K562 (cell line): ENCODE results near the gene TRIP11. TPM values are rescaled to one million over a fixed set of nuclear protein-coding genes. Genes with fewer than 3 reads are reported as not detected.

Source experiments
- ATAC-seq: fragments of 200-7000 bp; cut with Tn5 transposase; 3 replicates; pipeline ENCODE4 v1.9.1; 2020; ENCODE audit warnings: moderate library complexity
- BruUV-seq: library from RNA; stranded (reverse); fragments of 400-500 nt; replicated peaks from 2 replicates; lab custom pipeline; 2021; lab: Mats Ljungman, UMichigan
- CTCF ChIA-PET: fragments of 300-600 bp; formaldehyde crosslinking; extraction: SDS; loops from one replicate; lab custom pipeline; 2021; ENCODE audit warnings: low intra/inter-chr PET ratio; lab: Yijun Ruan, JAX
- POLR2A ChIA-PET: fragments of 300-600, 350-650 bp; sonication (Branson Sonifier 250); formaldehyde crosslinking; extraction: SDS; loops from one replicate; lab custom pipeline; 2021; ENCODE audit warnings: antibody characterized with exemption, inconsistent platforms; lab: Yijun Ruan, JAX
- DNase-seq, 4 experiments: peaks; one replicate each; pipeline versions ENCODE4 v3.0.0 to v3.0.0-alpha.2; 2011 to 2018; ENCODE audit warnings: low spot score in 3 of 4, mixed read lengths in 3 of 4; ENCODE audit errors: extremely low read depth in 1 of 4
- FAIRE-seq: peaks from 2 replicates; lab custom pipeline; 2011; peaks lifted over from hg19 to GRCh38; lab: Jason Lieb, UNC
- H2AFZ ChIP-seq: 2 replicates; pipeline ENCODE4 v1.6.0; 2011; ENCODE audit warnings: low read depth, low read length, control low read depth, inconsistent platforms
- H3K27ac ChIP-seq: fragments of 200-600 bp; 3 replicates; pipeline ENCODE4 v1.8.0; 2011; ENCODE audit warnings: low read depth, mild to moderate bottlenecking, control low read depth, inconsistent platforms, low read length, moderate library complexity, mixed read lengths; ENCODE audit errors: extremely low read depth
- H3K27me3 ChIP-seq, 2 experiments: fragments of 300-600 bp in 1 of 2; 2 replicates in 1 of 2; 3 replicates in 1 of 2; pipeline versions ENCODE4 v1.6.0 to v1.8.0; 2011; ENCODE audit warnings: inconsistent platforms in 2 of 2, low read length in 2 of 2, mild to moderate bottlenecking in 1 of 2, mixed read lengths in 1 of 2, moderate library complexity in 1 of 2; ENCODE audit not compliant: control insufficient read depth in 2 of 2, insufficient read depth in 2 of 2
- H3K36me3 ChIP-seq: fragments of 300-600 bp; 3 replicates; pipeline ENCODE4 v1.8.0; 2011; ENCODE audit warnings: mild to moderate bottlenecking, low read length, inconsistent platforms; ENCODE audit not compliant: control insufficient read depth, insufficient read depth
- H3K4me1 ChIP-seq, 2 experiments: fragments of 200-600 bp in 1 of 2; replicated peaks in 1 of 2; 2 replicates in 1 of 2; 3 replicates in 1 of 2; pipeline versions ENCODE4 v1.5.1 to v1.8.0; 2011; ENCODE audit warnings: inconsistent platforms in 2 of 2, low read length in 2 of 2, mild to moderate bottlenecking in 1 of 2, mixed read lengths in 1 of 2, moderate library complexity in 1 of 2; ENCODE audit not compliant: control insufficient read depth in 2 of 2, insufficient read depth in 2 of 2
- H3K4me2 ChIP-seq: 2 replicates; pipeline ENCODE4 v1.6.1; 2011; ENCODE audit warnings: low read length, control low read depth, inconsistent platforms, mixed read lengths; ENCODE audit not compliant: insufficient read depth
- H3K4me3 ChIP-seq: fragments of 200-600 bp; sonication (generic), shearing (Covaris generic); 2 replicates; pipeline ENCODE4 v1.5.1; 2016; ENCODE audit warnings: control low read depth, inconsistent platforms
- H3K79me2 ChIP-seq: fragments of 200-600 bp; 3 replicates; pipeline ENCODE4 v1.8.0; 2011; ENCODE audit warnings: low read length, inconsistent platforms; ENCODE audit not compliant: control insufficient read depth, insufficient read depth
- H3K9ac ChIP-seq, 2 experiments: 2 replicates each; pipeline versions ENCODE4 v1.6.0 to v1.6.1; 2011; ENCODE audit warnings: low read depth in 2 of 2, low read length in 2 of 2, control low read depth in 1 of 2, inconsistent platforms in 1 of 2, mild to moderate bottlenecking in 1 of 2, mixed read lengths in 1 of 2; ENCODE audit not compliant: insufficient read depth in 1 of 2
- H3K9me1 ChIP-seq: one replicate; pipeline ENCODE4 v1.6.0; 2011; ENCODE audit warnings: inconsistent platforms, mild to moderate bottlenecking, low read length, moderate library complexity; ENCODE audit not compliant: control insufficient read depth, insufficient read depth
- H3K9me3 ChIP-seq: replicated peaks from 2 replicates; pipeline ENCODE4 v1.5.1; 2011; ENCODE audit warnings: low read depth, low read length, inconsistent platforms; ENCODE audit not compliant: control insufficient read depth, insufficient read depth
- H4K20me1 ChIP-seq: replicated peaks from 2 replicates; pipeline ENCODE4 v1.6.1; 2011; ENCODE audit warnings: low read length, inconsistent platforms, mixed read lengths; ENCODE audit not compliant: control insufficient read depth, insufficient read depth
- FOXJ3 ChIP-seq: sonication (generic); formaldehyde crosslinking; IDR thresholded peaks from 2 replicates; pipeline ENCODE4 v1.4.0; 2020; ENCODE audit warnings: mild to moderate bottlenecking, missing genetic modification reagents
- FOXP1 ChIP-seq: sonication (generic); formaldehyde crosslinking; IDR thresholded peaks from 2 replicates; pipeline ENCODE4 v1.8.0; 2022; ENCODE audit warnings: mild to moderate bottlenecking, missing genetic modification reagents
- GATA2 ChIP-seq: sonication (generic); formaldehyde crosslinking; IDR thresholded peaks from 2 replicates; pipeline ENCODE4 v1.4.0; 2020; ENCODE audit warnings: mild to moderate bottlenecking, missing genetic modification reagents
- KDM1A ChIP-seq, 2 experiments: fragments of 450-650 bp; IDR thresholded peaks; 2 replicates each; pipeline ENCODE4 v1.6.1; 2016; ENCODE audit warnings: mild to moderate bottlenecking in 2 of 2
- KLF10 ChIP-seq: fragments of 250-450 bp; sonication (Bioruptor Pico); IDR thresholded peaks from 2 replicates; pipeline ENCODE4 v1.6.1; 2021; ENCODE audit warnings: matching md5 sums
- MECOM ChIP-seq: fragments of 250-450 bp; sonication (Bioruptor Pico); IDR thresholded peaks from 2 replicates; pipeline ENCODE4 v1.8.0; 2022; ENCODE audit warnings: inconsistent platforms
- NCOA1 ChIP-seq: fragments of 450-650 bp; IDR thresholded peaks from 2 replicates; pipeline ENCODE4 v1.6.1; 2016; ENCODE audit warnings: low read depth
- SRF ChIP-seq, 2 experiments: fragments of 250-450, 450-650 bp in 1 of 2; sonication (Bioruptor Pico) in 1 of 2; sonication (generic) in 1 of 2; formaldehyde crosslinking; IDR thresholded peaks; 2 replicates each; pipeline versions ENCODE4 v1.5.0 to v1.5.1; 2020 to 2022; ENCODE audit warnings: mild to moderate bottlenecking in 1 of 2, missing genetic modification reagents in 1 of 2
- SRSF1 ChIP-seq: fragments of 200-400 bp; formaldehyde crosslinking; IDR thresholded peaks from 2 replicates; pipeline ENCODE4 v1.6.1; 2017; ENCODE audit warnings: mild to moderate bottlenecking, low read depth, low read length, moderate library complexity
- TAF7 ChIP-seq: fragments of 450-650 bp; IDR thresholded peaks from 2 replicates; pipeline ENCODE4 v1.6.1; 2016; ENCODE audit warnings: missing genetic modification characterization, missing compliant biosample characterization
- TAF9B ChIP-seq: fragments of 450-650 bp; IDR thresholded peaks from 2 replicates; pipeline ENCODE4 v1.6.1; 2018; ENCODE audit warnings: mild to moderate bottlenecking; ENCODE audit not compliant: partially characterized antibody
- YBX1 ChIP-seq: fragments of 450-650 bp; IDR thresholded peaks from 2 replicates; pipeline ENCODE4 v1.7.1; 2016; ENCODE audit warnings: mild to moderate bottlenecking
- ZNF23 ChIP-seq: fragments of 250-450 bp; sonication (Bioruptor Pico); IDR thresholded peaks from 2 replicates; pipeline ENCODE4 v1.4.0; 2020; ENCODE audit warnings: mild to moderate bottlenecking
- ZNF239 ChIP-seq: fragments of 250-450 bp; sonication (Bioruptor Pico); IDR thresholded peaks from 2 replicates; pipeline ENCODE4 v1.4.0; 2020; ENCODE audit warnings: mild to moderate bottlenecking
- ZNF507 ChIP-seq: conservative IDR thresholded peaks from 2 replicates; pipeline ENCODE4 v1.6.1; 2017; ENCODE audit warnings: missing genetic modification characterization, missing compliant biosample characterization
- ZZZ3 ChIP-seq: fragments of 450-650 bp; IDR thresholded peaks from 2 replicates; pipeline ENCODE4 v1.6.1; 2016; ENCODE audit warnings: antibody characterized with exemption, mild to moderate bottlenecking, moderate library complexity
- WGBS: fragments of 100-300 bp; shearing (Covaris generic); methylation state at CpG from one replicate; pipeline ENCODE4 v1.1.6; 2016; ENCODE audit warnings: low coverage, mixed read lengths; ENCODE audit not compliant: insufficient coverage; ENCODE audit errors: missing lambda C conversion rate; 5-methylcytosine and 5-hydroxymethylcytosine counted together
- in situ Hi-C: fragments of 300-500 bp; cut with MboI; formaldehyde crosslinking; loops from 4 replicates; pipeline ENCODE4 v1.15.0; 2018; ENCODE audit warnings: inconsistent platforms, mixed read lengths
- intact Hi-C: fragments of 100-400 bp; cut with micrococcal nuclease; formaldehyde crosslinking; loops from 2 replicates; pipeline ENCODE4 v1.14.2; 2022
- polyA plus RNA-seq, 8 experiments: library from polyadenylated mRNA; depleted of rRNA in 4 of 8; stranded (reverse) in 5 of 8; unstranded in 3 of 8; fragments of >200 nt; fragmentation: Nextera tagmentation in 2 of 8; fragmentation: Illumina TruSeq in 1 of 8; extraction: Ambion mirVana in 2 of 8; extraction: Trizol in 1 of 8; gene quantifications; 2 replicates each; pipeline versions ENCODE4 v1.2.1 to v1.2.3, GENCODE V29; 2011 to 2014; ENCODE audit warnings: inconsistent platforms in 1 of 8, missing spikeins in 1 of 8
- total RNA-seq, 7 experiments: library from RNA; depleted of rRNA in 6 of 7; stranded (reverse); fragments of >200 nt in 6 of 7; fragmentation: Illumina TruSeq in 2 of 7; extraction: Trizol in 2 of 7; gene quantifications; 2 replicates each; pipeline versions ENCODE4 v1.2.1 to v1.2.3, GENCODE V29; 2011 to 2021; ENCODE audit warnings: low replicate concordance in 1 of 7
- TF ChIP-seq, protein P1 (sequence below): fragments of 450-650 bp; conservative IDR thresholded peaks from 2 replicates; pipeline ENCODE4 v1.6.1; 2016; ENCODE audit warnings: missing genetic modification characterization, low read depth, mild to moderate bottlenecking, control low read depth, missing compliant biosample characterization
- TF ChIP-seq, protein P2 (sequence below): sonication (generic); formaldehyde crosslinking; IDR thresholded peaks from 2 replicates; pipeline ENCODE4 v1.8.0; 2022; ENCODE audit warnings: mild to moderate bottlenecking, missing genetic modification reagents
- TF ChIP-seq, protein P3 (sequence below): fragments of 450-650 bp; IDR thresholded peaks from 2 replicates; pipeline ENCODE4 v1.6.1; 2016; ENCODE audit warnings: antibody characterized with exemption

The TRIP11 gene
- total and polyA plus RNA-seq, 9 of the 15 experiments (the other 6 are each of a cell fraction or from before 2014, with no cell fraction given), result 4.0 to 20.0 (median 10.9) TPM

DNA sequence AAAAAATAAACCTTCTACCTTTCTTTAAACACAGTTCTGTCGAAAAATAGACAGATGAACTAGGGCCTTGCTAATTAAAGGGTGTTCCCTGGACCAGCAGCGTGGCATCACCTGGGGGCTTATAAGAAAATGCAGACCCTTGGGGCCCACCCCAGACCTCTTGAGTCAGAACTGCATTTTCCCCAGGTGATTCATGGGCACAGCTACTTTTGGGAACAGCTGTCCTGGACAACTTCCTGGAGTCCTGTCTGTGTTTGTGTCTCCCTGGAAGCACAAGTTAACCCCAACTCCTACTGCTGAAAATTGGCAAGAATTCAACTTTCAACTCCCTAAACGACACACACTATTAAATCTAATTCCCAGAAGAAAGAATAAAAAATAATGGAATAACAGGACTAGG lies 110.2 kb downstream of the TRIP11 start (continued):
- TF ChIP-seq, protein P1, sequence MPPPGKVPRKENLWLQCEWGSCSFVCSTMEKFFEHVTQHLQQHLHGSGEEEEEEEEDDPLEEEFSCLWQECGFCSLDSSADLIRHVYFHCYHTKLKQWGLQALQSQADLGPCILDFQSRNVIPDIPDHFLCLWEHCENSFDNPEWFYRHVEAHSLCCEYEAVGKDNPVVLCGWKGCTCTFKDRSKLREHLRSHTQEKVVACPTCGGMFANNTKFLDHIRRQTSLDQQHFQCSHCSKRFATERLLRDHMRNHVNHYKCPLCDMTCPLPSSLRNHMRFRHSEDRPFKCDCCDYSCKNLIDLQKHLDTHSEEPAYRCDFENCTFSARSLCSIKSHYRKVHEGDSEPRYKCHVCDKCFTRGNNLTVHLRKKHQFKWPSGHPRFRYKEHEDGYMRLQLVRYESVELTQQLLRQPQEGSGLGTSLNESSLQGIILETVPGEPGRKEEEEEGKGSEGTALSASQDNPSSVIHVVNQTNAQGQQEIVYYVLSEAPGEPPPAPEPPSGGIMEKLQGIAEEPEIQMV, result no peak
- TF ChIP-seq FOXP1 (CRISPR knock-in tag), result no peak
- no peak for TF ChIP-seq YBX1
- no peak for TF ChIP-seq ZZZ3
- TF ChIP-seq, protein P2, sequence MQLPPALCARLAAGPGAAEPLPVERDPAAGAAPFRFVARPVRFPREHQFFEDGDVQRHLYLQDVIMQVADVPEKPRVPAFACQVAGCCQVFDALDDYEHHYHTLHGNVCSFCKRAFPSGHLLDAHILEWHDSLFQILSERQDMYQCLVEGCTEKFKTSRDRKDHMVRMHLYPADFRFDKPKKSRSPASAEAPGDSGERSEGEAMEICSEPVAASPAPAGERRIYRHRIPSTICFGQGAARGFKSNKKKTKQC (CRISPR knock-in tag), result no peak
- no peak for TF ChIP-seq ZNF507 (tag)
- TF ChIP-seq TAF9B, result no peak

DNA sequence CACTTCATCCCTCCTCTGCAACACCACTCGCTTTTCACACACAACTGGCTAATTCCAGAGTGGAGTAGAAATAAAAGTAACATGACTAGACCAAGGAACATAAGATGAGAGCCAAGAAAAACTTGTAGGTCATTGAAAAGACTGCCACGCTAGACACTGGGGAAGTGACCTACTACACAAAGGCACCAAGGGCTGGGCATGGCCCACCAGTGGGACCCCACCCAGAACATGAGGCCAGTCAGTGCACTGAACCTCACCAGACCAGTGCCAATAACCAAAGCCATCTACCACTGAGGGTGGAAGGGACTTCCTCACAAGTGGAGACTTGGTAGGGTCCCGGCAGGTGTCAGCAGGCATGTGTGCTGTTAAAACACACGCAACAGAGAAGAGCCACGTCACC lies 112.1 kb downstream of the TRIP11 start:
- intact Hi-C loops, result no loop called here
- no peaks in the 10 kb centered on the region for H3K9me1 ChIP-seq
- peaks cover 0 to 4% of the 10 kb centered on the region in 2 experiments; a peak in 2 of 5 replicates for H3K4me1 ChIP-seq
- H3K4me3 ChIP-seq, result no peak overlapping the region
- H3K36me3 ChIP-seq, result no peaks in the 10 kb centered on the region
- in situ Hi-C loops, result no loop called here
- ChIA-PET POLR2A (no interaction called here), CTCF (no interaction called here)
- H3K79me2 ChIP-seq, result no peaks in the 10 kb centered on the region
- WGBS, result 2% methylated on average over 5 of the region's 5 CpGs
- no peak overlapping the region for H3K9ac ChIP-seq
- H3K9me3 ChIP-seq, result no peaks in the 10 kb centered on the region
- DNase-seq, result no peak
- H4K20me1 ChIP-seq, result no peaks in the 10 kb centered on the region
- no TSS peak for BruUV-seq
- no peak overlapping the region for H3K27ac ChIP-seq
- H2AFZ ChIP-seq, result no peak overlapping the region
- peaks cover 0 to 36% of the 10 kb centered on the region in 2 experiments; a peak in 4 of 5 replicates for H3K27me3 ChIP-seq
- no peak for ATAC-seq
- H3K4me2 ChIP-seq, result no peak overlapping the region
- FAIRE-seq, result no peak
- TF ChIP-seq, protein P3, sequence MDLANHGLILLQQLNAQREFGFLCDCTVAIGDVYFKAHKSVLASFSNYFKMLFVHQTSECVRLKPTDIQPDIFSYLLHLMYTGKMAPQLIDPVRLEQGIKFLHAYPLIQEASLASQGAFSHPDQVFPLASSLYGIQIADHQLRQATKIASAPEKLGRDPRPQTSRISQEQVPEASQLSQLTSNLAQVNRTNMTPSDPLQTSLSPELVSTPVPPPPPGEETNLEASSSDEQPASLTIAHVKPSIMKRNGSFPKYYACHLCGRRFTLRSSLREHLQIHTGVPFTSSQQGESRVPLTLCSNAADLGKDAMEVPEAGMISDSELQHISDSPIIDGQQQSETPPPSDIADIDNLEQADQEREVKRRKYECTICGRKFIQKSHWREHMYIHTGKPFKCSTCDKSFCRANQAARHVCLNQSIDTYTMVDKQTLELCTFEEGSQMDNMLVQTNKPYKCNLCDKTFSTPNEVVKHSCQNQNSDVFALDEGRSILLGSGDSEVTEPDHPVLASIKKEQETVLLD, result no peak
- TF ChIP-seq SRF (CRISPR knock-in tag; IDR thresholded peaks at IDR 0.05) (no peak), MECOM (CRISPR knock-in tag) (no peak), NCOA1 (no peak), SRSF1 (no peak), ZNF239 (no peak), KDM1A (IDR thresholded peaks at IDR 0.05) (no peak), TAF7 (tag) (no peak), KLF10 (CRISPR knock-in tag) (no peak), ZNF23 (CRISPR knock-in tag) (no peak), FOXJ3 (CRISPR knock-in tag) (no peak), GATA2 (CRISPR knock-in tag) (no peak)
